ENCODE measurements around the gene GOLGA1. TPM values are rescaled to one million over a fixed set of nuclear protein-coding genes. Genes with fewer than 3 reads are reported as not detected.
"Not testable (repeated sequence)": the region's sequence is repeated elsewhere in the genome, so short reads cannot be mapped to it uniquely, and the experiment has no call there.

The GOLGA1 gene
- total and polyA plus RNA-seq, 4 donors, result 17.8 to 21.7 (median 18.9) TPM

DNA sequence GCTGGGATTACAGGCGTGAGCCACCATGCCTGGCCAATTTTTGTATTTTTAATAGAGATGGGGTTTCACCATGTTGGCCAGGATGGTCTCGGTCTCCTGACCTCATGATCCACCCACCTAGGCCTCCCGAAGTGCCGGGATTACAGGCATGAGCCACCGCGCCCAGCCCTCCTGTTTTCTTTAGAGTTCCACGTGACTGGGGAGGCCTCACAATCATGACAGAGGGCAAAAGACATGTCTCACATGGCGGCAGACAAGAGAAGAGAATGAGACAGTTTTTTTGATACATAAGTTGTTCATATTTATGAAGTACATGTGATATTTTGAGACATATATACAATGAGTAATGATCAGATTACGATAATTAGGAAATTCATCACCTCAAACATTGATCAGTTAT lies 94.4 kb downstream of the GOLGA1 start:
- H3K4me3 ChIP-seq (ENCODE audit: low read depth, low read length), result not testable (repeated sequence)

GRCh38 chr9:124844291-124844690 lies 96.6 kb downstream of the GOLGA1 start:
- WGBS (ENCODE audit: insufficient coverage), result 81% methylated on average over 3 of the region's 4 CpGs
- H3K27ac ChIP-seq (ENCODE audit: low read depth, low read length), result no peak overlapping the region
- DNase-seq (ENCODE audit: low read depth in 4 of 6, low spot score in 6 of 6), result no peak
- no peak overlapping the region for H3K4me3 ChIP-seq (ENCODE audit: low read depth, low read length)
- H3K36me3 ChIP-seq (ENCODE audit: control insufficient read depth, insufficient read depth, low read length), result no peaks in the 10 kb centered on the region
- no peaks in the 10 kb centered on the region for H3K9me3 ChIP-seq (ENCODE audit: control insufficient read depth, insufficient read depth, low read length)
- H3K4me1 ChIP-seq (ENCODE audit: control insufficient read depth, insufficient read depth, low read length), result peaks cover 12% of the 10 kb centered on the region
- no peaks in the 10 kb centered on the region for H3K27me3 ChIP-seq (ENCODE audit: control insufficient read depth, insufficient read depth, low read length)

More for the DNA sequence above, 94.4 kb downstream of the GOLGA1 start:
- not testable (repeated sequence) for H3K4me1 ChIP-seq (ENCODE audit: control insufficient read depth, insufficient read depth, low read length); H3K27ac ChIP-seq (ENCODE audit: low read depth, low read length); H3K27me3 ChIP-seq (ENCODE audit: control insufficient read depth, insufficient read depth, low read length); DNase-seq (ENCODE audit: low read depth in 4 of 6, low spot score in 6 of 6); H3K9me3 ChIP-seq (ENCODE audit: control insufficient read depth, insufficient read depth, low read length); H3K36me3 ChIP-seq (ENCODE audit: control insufficient read depth, insufficient read depth, low read length)
- WGBS (ENCODE audit: insufficient coverage), result 83% methylated on average over 4 of the region's 9 CpGs

GRCh38 chr9:124843456-124844034 lies 97.3 kb downstream of the GOLGA1 start:
- WGBS (ENCODE audit: insufficient coverage), result 80% methylated on average over 10 of the region's 11 CpGs
- Histone ChIP-seq H3K4me3 (ENCODE audit: low read depth, low read length) (no peak overlapping the region), H3K36me3 (ENCODE audit: control insufficient read depth, insufficient read depth, low read length) (no peaks in the 10 kb centered on the region), H3K27ac (ENCODE audit: low read depth, low read length) (no peak overlapping the region), H3K4me1 (ENCODE audit: control insufficient read depth, insufficient read depth, low read length) (peaks cover 12% of the 10 kb centered on the region), H3K9me3 (ENCODE audit: control insufficient read depth, insufficient read depth, low read length) (no peaks in the 10 kb centered on the region), H3K27me3 (ENCODE audit: control insufficient read depth, insufficient read depth, low read length) (no peaks in the 10 kb centered on the region)
- no peak for DNase-seq (ENCODE audit: low read depth in 4 of 6, low spot score in 6 of 6)

DNA sequence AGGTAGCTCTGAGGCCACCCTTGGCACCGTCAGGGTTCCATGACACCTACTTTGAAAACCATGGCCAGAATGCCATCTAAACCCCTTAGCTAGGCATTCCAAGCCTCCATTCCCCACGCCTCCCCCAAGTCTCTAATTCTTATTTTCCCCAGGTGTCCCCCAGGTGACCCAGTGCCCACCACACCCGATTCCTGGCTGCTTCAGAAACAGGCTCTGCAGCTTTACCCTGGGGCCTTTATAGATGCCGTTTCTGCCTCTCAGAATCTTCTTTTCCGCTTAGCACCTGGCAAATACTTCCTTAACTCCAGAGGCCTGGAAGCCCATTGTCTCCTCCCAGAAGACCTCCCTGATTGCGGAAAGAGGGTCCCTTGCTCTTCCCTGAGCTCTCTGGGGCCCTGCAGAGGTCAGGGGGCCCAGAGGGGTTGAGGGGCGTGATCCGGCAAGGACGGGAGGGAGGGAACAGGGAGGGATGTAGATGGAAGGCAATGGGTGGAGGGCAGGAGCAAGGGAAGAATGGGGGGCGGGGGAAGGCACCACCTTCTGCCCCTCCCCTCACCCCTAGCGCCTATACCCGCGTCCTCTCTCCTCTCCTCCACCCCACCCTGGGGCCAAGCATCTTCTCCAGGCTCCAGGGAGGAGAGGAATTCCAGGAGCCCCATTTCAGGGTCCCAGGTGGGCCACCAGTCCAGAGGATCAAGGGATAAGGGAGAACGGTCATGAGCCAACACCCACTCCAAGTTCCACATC lies 99.6 kb downstream of the GOLGA1 start:
- no peak for DNase-seq (ENCODE audit: low read depth in 4 of 6, low spot score in 6 of 6)
- 79% methylated on average over 6 of the region's 14 CpGs for WGBS (ENCODE audit: insufficient coverage)
- Histone ChIP-seq H3K27ac (ENCODE audit: low read depth, low read length) (no peak overlapping the region), H3K4me3 (ENCODE audit: low read depth, low read length) (no peak overlapping the region), H3K9me3 (ENCODE audit: control insufficient read depth, insufficient read depth, low read length) (no peaks in the 10 kb centered on the region), H3K27me3 (ENCODE audit: control insufficient read depth, insufficient read depth, low read length) (no peaks in the 10 kb centered on the region), H3K36me3 (ENCODE audit: control insufficient read depth, insufficient read depth, low read length) (no peaks in the 10 kb centered on the region), H3K4me1 (ENCODE audit: control insufficient read depth, insufficient read depth, low read length) (peaks cover 12% of the 10 kb centered on the region)

GRCh38 chr9:124840300-124840833 lies 100.5 kb downstream of the GOLGA1 start:
- Histone ChIP-seq H3K9me3 (ENCODE audit: control insufficient read depth, insufficient read depth, low read length) (no peaks in the 10 kb centered on the region), H3K36me3 (ENCODE audit: control insufficient read depth, insufficient read depth, low read length) (no peaks in the 10 kb centered on the region), H3K4me1 (ENCODE audit: control insufficient read depth, insufficient read depth, low read length) (peaks cover 14% of the 10 kb centered on the region), H3K27me3 (ENCODE audit: control insufficient read depth, insufficient read depth, low read length) (no peaks in the 10 kb centered on the region), H3K27ac (ENCODE audit: low read depth, low read length) (no peak overlapping the region), H3K4me3 (ENCODE audit: low read depth, low read length) (no peak overlapping the region)
- 69% methylated on average over 14 of the region's 18 CpGs for WGBS (ENCODE audit: insufficient coverage)
- no peak for DNase-seq (ENCODE audit: low read depth in 4 of 6, low spot score in 6 of 6)

DNA sequence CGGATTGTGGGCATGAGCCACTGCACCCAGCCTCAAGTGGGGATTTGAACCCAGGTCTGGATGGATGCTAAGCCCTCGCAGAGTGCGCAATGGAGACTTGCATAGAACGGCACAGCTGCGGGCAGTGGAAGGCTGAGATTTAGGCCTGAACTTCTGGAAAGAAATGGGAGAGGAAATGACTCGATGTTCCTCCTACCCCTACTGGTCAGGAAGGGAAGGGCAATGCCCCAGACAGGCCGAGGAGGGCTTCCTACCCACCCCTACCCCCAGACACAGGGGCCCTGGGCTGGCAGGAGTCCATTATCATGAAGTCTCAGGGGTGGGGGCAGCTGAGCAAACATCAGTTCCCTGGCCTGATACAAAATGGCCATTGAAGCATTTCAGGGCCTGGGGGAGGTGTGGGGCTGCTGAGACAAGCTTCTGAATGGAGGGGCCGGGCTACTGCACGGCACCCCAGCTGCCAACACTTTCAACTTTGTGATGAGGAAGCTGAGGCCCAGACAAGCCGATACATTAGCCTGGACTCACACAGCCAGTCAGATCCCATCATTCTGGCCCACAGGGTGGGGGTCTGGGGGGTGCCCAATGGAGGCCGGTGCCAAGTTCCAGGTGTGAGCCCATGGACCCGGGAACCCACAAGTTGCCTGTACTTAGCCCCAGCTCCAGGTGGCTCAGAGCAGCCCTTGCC lies 101.1 kb downstream of the GOLGA1 start:
- no peaks in the 10 kb centered on the region for H3K27me3 ChIP-seq (ENCODE audit: control insufficient read depth, insufficient read depth, low read length)
- no peaks in the 10 kb centered on the region for H3K9me3 ChIP-seq (ENCODE audit: control insufficient read depth, insufficient read depth, low read length)
- WGBS (ENCODE audit: insufficient coverage), result 70% methylated on average over 7 of the region's 12 CpGs
- H3K4me1 ChIP-seq (ENCODE audit: control insufficient read depth, insufficient read depth, low read length), result peaks cover 20% of the 10 kb centered on the region
- no peak overlapping the region for H3K27ac ChIP-seq (ENCODE audit: low read depth, low read length)
- H3K36me3 ChIP-seq (ENCODE audit: control insufficient read depth, insufficient read depth, low read length), result no peaks in the 10 kb centered on the region
- DNase-seq (ENCODE audit: low read depth in 4 of 6, low spot score in 6 of 6), result peak in 1 of 6 donors; percentile 37
- H3K4me3 ChIP-seq (ENCODE audit: low read depth, low read length), result no peak overlapping the region

- DNase-seq (ENCODE audit: low read depth in 4 of 6, low spot score in 6 of 6), result not testable (repeated sequence)
Observed at GRCh38 chr9:124838567-124839275, 102.2 kb downstream of the GOLGA1 start.

DNA sequence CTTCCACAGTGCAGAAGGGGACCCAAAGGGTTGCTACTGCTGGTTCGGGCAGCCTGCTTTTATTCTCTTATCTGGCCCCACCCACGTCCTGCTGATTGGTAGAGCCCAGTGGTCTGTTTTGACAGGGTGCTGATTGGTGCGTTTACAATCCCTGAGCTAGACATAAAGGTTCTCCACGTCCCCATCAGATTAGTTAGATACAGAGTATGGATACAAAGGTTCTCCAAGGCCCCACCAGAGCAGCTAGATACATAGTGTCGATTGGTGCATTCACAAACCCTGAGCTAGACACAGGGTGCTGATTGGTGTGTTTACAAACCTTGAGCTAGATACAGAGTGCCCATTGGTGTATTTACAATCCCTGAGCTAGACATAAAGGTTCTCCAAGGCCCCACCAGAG lies 102.8 kb downstream of the GOLGA1 start:
- not testable (repeated sequence) for H3K4me3 ChIP-seq (ENCODE audit: low read depth, low read length); H3K27ac ChIP-seq (ENCODE audit: low read depth, low read length); DNase-seq (ENCODE audit: low read depth in 4 of 6, low spot score in 6 of 6); H3K9me3 ChIP-seq (ENCODE audit: control insufficient read depth, insufficient read depth, low read length); H3K36me3 ChIP-seq (ENCODE audit: control insufficient read depth, insufficient read depth, low read length); H3K27me3 ChIP-seq (ENCODE audit: control insufficient read depth, insufficient read depth, low read length)
- H3K4me1 ChIP-seq (ENCODE audit: control insufficient read depth, insufficient read depth, low read length), result peaks cover 26% of the 10 kb centered on the region
- WGBS (ENCODE audit: insufficient coverage), result no CpG with 5 or more reads among the region's 5 CpGs

More at GRCh38 chr9:124838567-124839275, 102.2 kb downstream of the GOLGA1 start:
- not testable (repeated sequence) for H3K27me3 ChIP-seq (ENCODE audit: control insufficient read depth, insufficient read depth, low read length); H3K36me3 ChIP-seq (ENCODE audit: control insufficient read depth, insufficient read depth, low read length); H3K9me3 ChIP-seq (ENCODE audit: control insufficient read depth, insufficient read depth, low read length); H3K4me3 ChIP-seq (ENCODE audit: low read depth, low read length); H3K27ac ChIP-seq (ENCODE audit: low read depth, low read length)
- 82% methylated on average over 31 of the region's 52 CpGs for WGBS (ENCODE audit: insufficient coverage)
- peaks cover 26% of the 10 kb centered on the region for H3K4me1 ChIP-seq (ENCODE audit: control insufficient read depth, insufficient read depth, low read length)

DNA sequence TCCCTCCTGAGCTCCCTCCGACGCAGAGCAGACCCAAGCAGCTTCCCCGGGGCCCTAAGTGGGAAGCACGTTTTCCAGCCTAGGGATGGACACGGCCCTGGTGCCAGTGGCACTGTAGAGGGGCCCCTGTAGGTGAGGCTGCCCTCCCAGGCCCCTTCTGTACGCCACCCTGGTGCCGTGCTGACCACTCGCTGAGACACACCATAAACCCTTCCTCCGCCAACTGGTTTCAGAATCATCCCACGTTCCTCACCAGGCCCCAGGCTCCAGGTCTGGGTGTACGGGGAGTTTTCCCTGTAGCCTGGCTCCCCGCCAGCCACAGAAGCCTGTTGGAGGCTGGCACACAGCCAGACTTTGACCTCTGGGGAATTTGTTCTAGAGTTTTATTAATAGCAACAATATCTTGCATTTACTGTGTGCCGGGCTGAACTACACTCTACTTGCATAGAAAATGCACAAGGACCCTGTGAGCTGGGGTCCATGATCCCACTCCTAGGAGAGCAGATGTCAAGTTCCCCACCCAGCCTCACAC lies 105.8 kb downstream of the GOLGA1 start:
- no peaks in the 10 kb centered on the region for H3K9me3 ChIP-seq (ENCODE audit: control insufficient read depth, insufficient read depth, low read length)
- DNase-seq (ENCODE audit: low read depth in 4 of 6, low spot score in 6 of 6), result peak in 3 of 6 donors; percentile 35 to 83 (median 74)
- peaks cover 27% of the 10 kb centered on the region for H3K4me1 ChIP-seq (ENCODE audit: control insufficient read depth, insufficient read depth, low read length)
- H3K27ac ChIP-seq (ENCODE audit: low read depth, low read length), result peak overlapping the region; percentile 31
- no peak overlapping the region for H3K4me3 ChIP-seq (ENCODE audit: low read depth, low read length)
- 47% methylated on average over 10 of the region's 13 CpGs for whole genome bisulfite sequencing (ENCODE audit: insufficient coverage)
- no peaks in the 10 kb centered on the region for H3K36me3 ChIP-seq (ENCODE audit: control insufficient read depth, insufficient read depth, low read length)
- H3K27me3 ChIP-seq (ENCODE audit: control insufficient read depth, insufficient read depth, low read length), result no peaks in the 10 kb centered on the region
